ENCODE data around the gene ECE1. TPM values are rescaled to one million over a fixed set of nuclear protein-coding genes. Genes with fewer than 3 reads are reported as not detected.

The ECE1 gene
- total RNA-seq, 2 donors from 2014 or later: 83.7 to 152 TPM

DNA sequence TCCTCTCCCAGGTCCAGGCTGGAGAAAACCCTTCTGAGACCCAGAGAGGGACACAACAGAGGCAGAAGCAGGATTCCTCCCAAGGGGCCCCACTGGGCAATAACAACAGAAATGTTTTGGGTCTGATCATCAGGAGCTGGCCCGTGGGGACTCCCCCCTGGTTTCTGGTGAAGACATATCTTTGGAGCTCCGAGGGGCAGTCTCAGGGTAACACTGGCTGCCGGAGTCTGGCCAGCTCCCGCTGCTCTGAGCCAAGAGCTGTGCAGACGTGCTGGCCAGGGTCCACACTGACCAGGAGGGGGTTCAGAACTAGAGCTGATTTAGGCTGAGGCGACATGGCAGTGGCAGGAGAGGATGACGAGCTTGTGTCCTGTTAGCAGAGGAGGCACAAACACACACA lies 13.1 kb downstream of the ECE1 start:
- DNase-seq (ENCODE audit: low spot score): no peak
- TF ChIP-seq, protein P1, sequence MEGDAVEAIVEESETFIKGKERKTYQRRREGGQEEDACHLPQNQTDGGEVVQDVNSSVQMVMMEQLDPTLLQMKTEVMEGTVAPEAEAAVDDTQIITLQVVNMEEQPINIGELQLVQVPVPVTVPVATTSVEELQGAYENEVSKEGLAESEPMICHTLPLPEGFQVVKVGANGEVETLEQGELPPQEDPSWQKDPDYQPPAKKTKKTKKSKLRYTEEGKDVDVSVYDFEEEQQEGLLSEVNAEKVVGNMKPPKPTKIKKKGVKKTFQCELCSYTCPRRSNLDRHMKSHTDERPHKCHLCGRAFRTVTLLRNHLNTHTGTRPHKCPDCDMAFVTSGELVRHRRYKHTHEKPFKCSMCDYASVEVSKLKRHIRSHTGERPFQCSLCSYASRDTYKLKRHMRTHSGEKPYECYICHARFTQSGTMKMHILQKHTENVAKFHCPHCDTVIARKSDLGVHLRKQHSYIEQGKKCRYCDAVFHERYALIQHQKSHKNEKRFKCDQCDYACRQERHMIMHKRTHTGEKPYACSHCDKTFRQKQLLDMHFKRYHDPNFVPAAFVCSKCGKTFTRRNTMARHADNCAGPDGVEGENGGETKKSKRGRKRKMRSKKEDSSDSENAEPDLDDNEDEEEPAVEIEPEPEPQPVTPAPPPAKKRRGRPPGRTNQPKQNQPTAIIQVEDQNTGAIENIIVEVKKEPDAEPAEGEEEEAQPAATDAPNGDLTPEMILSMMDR (IDR thresholded peaks at IDR 0.05): no peak
- H3K9me3 ChIP-seq: no peaks in the 10 kb centered on the region
- peak overlapping the region; percentile 78 to 85 for H3K27ac ChIP-seq
- no peak overlapping the region for H3K4me3 ChIP-seq
- peaks cover 0 to 64% of the 10 kb centered on the region in 2 donors for H3K4me1 ChIP-seq
- H3K27me3 ChIP-seq: no peaks in the 10 kb centered on the region
- H3K36me3 ChIP-seq: peaks cover 13% of the 10 kb centered on the region

DNA sequence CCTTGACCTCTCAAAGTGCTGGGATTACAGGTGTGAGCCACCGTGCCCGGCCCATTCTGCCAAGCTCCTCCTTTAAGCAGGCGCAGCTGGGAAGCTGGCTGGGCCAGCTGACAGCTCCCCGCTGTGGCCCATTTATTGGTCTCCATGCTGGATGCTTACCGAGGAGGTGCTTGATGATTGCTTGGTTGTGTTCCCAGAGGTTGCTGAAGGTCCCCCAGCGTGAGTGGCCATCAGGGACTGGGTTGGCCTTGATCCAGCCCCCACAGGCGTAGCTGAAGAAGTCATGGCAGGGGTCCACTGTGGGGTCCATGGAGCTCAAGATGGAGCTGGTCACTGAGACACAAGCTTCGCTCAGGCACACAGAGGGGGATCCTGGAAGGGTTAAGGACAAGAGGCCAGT lies 17.7 kb downstream of the ECE1 start:
- Histone ChIP-seq H3K27ac (no peak overlapping the region), H3K4me1 (peaks cover under 1 to 54% of the 10 kb centered on the region in 2 donors), H3K27me3 (no peaks in the 10 kb centered on the region), H3K4me3 (no peak overlapping the region), H3K9me3 (no peaks in the 10 kb centered on the region), H3K36me3 (peaks cover 59% of the 10 kb centered on the region)
- DNase-seq (ENCODE audit: low spot score): no peak
- TF ChIP-seq, protein P1 (IDR thresholded peaks at IDR 0.05): no peak

DNA sequence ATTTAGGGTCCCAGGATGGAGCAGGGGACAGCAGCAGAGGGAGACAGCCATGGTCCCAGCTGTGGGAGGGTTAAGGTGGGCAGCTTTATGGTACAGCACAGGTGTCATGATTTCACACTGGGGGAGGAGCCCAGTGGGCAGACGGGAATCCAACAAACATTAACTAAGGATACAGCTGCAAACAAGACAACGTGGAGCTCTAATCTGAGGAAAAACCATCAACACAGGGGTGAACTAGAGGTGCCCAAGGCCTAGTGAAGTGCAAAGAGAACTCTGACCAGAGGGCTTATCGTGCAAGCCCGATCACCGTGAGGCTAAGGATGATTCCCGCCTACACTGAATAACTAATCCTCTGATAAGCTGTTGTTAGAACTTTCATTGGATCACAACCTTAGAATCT lies 18.7 kb downstream of the ECE1 start:
- Histone ChIP-seq H3K4me1 (peaks cover 2 to 49% of the 10 kb centered on the region in 2 donors), H3K4me3 (no peak overlapping the region), H3K36me3 (peaks cover 68% of the 10 kb centered on the region), H3K27ac (no peak overlapping the region), H3K27me3 (no peaks in the 10 kb centered on the region), H3K9me3 (no peaks in the 10 kb centered on the region)
- TF ChIP-seq, protein P1 (IDR thresholded peaks at IDR 0.05): no peak
- DNase-seq (ENCODE audit: low spot score): no peak

DNA sequence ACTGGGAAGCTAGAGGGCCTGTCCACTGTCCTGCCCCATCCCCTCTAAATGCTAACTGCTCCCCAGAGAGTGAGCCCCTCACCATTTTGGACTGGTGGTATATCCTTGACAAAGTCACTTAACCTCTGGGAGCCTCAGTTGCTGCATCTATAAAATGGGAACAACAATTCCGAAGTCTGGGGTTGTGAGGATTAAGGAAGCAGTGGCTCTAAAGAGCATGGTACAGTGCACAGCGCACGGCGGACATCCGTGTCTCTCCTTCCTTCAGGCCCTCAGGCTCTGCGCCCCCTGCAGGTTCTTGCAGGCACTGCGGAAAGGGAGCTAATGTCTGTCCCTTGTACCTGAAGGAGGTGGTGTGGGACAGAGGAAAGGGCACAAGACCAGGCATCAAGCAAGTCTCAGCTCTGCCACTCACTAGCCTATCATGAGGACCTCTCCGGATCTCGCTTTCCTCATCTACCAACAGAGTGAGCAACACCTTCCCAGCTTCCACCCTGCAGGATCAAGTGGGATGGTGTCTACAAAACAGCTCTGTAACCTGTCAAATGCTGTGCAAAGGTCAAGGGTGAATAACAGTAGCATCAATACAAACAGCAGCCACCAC lies 20.1 kb downstream of the ECE1 start:
- TF ChIP-seq, protein P1 (IDR thresholded peaks at IDR 0.05): peak; percentile 69 to 87
- no peaks in the 10 kb centered on the region for H3K27me3 ChIP-seq
- H3K27ac ChIP-seq: peak overlapping the region; percentile 78 to 98
- H3K36me3 ChIP-seq: peaks cover 71% of the 10 kb centered on the region
- peaks cover 2 to 63% of the 10 kb centered on the region in 2 donors for H3K4me1 ChIP-seq
- peak; percentile 88 for DNase-seq (ENCODE audit: low spot score)
- H3K9me3 ChIP-seq: no peaks in the 10 kb centered on the region
- no peak overlapping the region for H3K4me3 ChIP-seq

DNA sequence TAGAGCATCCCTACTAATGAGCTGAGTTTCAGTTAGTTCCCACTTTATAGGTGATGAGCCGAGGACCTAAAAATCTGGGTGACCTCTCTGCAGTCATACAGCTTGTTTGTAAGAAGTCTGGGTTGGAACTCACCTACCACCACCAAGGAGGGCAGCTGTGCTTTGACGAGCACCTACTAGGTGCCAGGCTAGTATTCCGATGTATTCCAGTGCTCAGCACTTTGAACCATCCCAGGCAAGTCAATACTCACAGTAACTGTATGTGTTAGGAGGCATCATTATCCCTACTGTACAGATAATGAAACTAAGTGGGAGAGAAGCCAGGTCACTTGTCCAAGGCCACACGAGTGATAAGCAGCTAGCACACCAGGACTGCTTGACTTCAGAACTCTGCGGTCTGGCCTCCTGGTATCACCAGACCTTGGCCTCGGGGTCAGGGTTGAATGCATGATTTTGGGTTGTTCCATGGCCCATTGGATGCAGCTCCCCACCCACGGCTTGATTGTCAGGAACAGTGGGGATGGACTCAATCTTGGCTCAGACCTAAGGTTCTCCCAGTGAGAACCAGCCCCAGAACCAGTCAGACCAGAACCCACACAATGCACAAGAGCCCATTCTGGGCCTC lies 20.7 kb downstream of the ECE1 start:
- TF ChIP-seq, protein P1 (IDR thresholded peaks at IDR 0.05): no peak
- peak overlapping the region; percentile 78 to 98 for H3K27ac ChIP-seq
- no peaks in the 10 kb centered on the region for H3K9me3 ChIP-seq
- peaks cover 2 to 69% of the 10 kb centered on the region in 2 donors for H3K4me1 ChIP-seq
- DNase-seq (ENCODE audit: low spot score): no peak
- H3K4me3 ChIP-seq: no peak overlapping the region
- no peaks in the 10 kb centered on the region for H3K27me3 ChIP-seq
- peaks cover 71% of the 10 kb centered on the region for H3K36me3 ChIP-seq

All from right atrium auricular region (tissue), 2 donors.